HG02852 (cell line): Measurements from ENCODE around the gene CNTNAP2.

Experiments used
- ATAC-seq: cut with Tn5 transposase; IDR thresholded peaks from one replicate; pipeline ENCODE4 v1.9.1; 2021; ENCODE audit warnings: mild to moderate bottlenecking, moderate library complexity; ENCODE audit not compliant: unreplicated experiment

The CNTNAP2 gene

DNA sequence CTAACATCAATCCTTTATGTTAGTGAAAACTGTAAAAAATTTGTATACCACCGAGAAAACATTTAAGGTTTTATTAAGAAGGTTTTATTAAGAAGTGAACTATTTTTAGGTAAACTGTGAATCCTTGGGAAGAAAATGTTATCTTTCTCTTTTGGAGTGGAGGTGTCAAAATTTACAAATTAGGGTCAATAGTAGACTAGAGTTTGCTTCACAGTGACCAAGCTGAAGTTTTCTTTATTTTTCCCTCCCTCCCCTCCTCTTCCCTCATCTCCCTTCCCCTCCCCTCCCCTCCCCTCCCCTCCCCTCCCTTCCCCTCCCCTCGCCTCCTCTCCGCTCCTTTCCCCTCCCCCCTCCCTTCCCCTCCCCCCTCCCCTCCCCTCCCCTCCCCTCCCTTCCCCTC, 168.8 kb downstream of the CNTNAP2 start:
- ATAC-seq: no peak

- ATAC-seq: no peak
These were observed 174.1 kb downstream of the CNTNAP2 start for GRCh38 chr7:146290746-146291145.

GRCh38 chr7:146291900-146292299, 175.3 kb downstream of the CNTNAP2 start:
- ATAC-seq: no peak

DNA sequence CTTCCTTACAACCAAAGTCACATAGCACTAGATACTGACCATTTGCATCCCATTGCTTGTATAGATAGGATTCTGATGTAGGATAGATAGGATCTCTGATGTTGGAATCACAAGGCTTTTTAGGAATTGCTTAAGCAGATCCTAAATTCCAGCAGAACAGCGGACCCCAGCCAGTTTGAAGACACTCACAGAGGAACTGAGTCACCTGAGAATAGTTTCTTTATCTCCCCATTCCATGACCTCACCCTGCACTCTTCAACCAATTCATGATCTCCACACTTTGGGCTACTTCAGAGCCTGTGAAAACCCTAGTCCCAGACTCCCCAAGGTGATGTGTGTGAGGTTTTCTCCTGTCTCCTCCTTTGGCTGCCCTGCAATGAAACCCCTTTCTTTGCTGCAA, 179.4 kb downstream of the CNTNAP2 start:
- ATAC-seq: no peak

GRCh38 chr7:146314962-146315361, 198.4 kb downstream of the CNTNAP2 start:
- ATAC-seq: no peak

GRCh38 chr7:146319629-146320028, 203.0 kb downstream of the CNTNAP2 start:
- ATAC-seq: no peak

DNA sequence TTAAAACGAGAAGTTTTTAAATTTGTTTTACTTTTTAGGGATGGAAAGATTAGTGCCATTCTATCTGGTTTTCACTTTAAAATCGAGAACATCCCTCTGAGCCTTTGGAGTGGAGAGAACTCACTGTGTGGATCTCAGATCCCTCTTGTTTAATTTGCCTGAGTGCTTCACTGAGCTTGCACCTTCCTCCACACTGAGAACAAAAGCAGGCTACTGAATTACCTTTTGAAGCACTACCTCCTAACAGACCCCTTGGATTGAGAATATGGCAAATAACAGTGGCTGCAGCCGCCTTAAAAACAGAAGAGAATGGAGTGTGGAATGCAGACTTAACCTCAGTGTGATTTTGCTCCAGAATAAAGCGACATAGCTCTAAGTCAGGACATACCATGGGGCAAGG, 204.7 kb downstream of the CNTNAP2 start:
- no peak for ATAC-seq

DNA sequence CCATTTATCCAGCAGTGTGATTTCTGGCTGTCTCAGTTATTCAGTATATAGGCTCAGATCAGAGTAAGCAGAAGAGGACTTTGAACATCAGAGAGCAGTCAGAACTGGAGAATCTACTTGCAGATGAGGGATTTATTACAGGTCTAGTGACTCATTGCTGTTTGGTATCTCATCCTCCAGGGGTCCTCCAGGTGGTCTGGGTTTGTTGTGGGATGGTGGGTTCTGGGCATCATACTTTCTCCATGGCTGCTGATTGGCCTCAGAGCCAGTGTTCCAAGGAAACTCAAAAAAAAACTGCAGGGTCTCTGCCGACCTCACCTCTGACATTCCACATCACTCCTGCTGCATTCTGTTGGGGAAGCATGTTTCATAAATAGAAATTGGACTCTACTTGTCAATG, 214.8 kb downstream of the CNTNAP2 start:
- no peak for ATAC-seq

GRCh38 chr7:146345251-146345650, 228.7 kb downstream of the CNTNAP2 start:
- no peak for ATAC-seq

DNA sequence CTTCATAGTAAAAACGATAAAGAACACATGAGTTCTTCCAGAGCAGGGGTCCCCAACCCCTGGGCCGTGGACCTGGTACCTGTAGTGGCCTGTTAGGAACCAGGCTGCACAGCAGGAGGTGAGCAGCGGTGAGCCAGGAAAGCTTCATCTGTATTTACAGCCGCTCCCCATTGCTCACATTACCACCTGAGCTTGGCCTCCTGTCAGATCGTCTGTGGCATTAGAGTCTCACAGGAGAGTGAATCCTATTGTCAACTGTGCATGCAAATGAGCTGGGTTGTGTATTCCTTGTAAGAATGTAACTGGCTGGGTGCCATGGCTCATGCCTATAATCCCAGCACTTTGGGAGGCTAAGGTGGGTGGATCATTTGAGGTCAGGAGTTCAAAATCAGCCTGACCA, 229.5 kb downstream of the CNTNAP2 start:
- ATAC-seq: no peak

DNA sequence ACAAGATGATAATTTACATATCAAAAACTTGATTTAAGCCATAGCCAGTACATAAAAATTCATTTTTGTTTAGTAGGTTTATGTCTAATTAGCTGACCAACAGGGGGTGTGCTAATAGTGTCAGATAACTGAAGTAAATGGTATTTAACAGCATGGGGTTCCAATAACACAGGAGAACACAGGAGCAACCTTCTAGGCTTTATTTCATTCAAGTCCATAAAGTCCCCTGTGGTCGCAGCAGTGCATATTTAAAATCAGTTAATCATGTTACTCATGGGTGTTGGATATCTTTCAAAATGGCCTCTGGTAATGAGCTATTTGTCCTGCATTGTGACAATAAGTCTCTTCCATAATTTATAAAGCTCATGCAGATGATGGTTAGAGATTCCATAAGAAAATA, 238.6 kb downstream of the CNTNAP2 start:
- ATAC-seq: no peak

DNA sequence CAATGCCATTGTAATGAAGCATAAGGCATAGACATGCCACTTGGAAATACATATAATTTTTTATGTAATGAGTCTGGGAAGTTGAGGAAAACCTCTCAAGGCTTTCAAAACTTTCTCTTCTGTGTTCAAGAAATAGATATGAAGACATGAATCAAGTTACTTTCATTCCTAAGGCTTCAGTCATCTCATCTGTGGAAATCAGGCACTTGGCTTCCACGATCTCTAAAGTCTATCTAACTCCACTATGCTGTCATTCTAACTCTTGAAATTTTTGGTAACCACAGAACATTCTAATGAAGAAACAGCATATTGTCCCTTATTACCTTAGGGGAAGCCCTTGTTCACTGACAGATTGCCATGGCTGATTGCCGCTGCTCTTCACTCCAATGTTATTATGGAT, 242.6 kb downstream of the CNTNAP2 start:
- no peak for ATAC-seq

DNA sequence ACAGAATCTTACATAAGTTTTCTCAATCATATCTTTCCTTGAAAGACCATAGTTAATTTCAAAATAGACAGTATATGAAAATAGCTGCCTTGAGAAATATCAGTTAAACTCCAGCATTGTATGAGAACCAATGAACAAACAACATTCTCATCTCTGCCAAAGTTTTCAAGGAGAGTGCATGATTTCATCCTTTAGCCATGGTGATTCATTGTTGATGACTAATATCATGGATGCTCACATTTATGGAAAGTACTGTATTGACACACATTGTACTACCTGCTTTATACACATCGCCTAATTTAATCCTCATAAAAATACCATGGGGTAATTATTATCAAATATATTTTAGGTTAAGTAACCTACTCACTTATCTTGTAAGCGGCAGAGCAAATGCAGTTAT, 250.3 kb downstream of the CNTNAP2 start:
- no peak for ATAC-seq

DNA sequence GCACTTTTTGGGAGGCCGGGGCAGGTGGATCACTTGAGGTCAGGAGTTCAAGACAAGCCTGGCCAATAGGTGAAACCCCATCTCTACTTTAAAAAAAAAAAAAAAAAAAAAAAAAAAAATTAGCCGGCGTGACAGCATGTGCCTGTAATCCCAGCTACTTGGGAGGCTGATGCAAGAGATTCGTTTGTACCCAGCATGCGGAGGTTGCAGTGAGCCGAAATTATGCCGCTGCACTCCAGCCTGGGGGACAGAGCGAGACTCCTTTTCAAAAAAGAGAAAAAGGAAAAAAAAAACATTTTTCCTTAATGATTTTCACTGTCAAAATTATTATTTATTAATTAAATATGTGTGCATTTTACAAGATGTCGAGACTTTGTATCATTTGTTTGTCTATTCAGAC, 253.6 kb downstream of the CNTNAP2 start:
- ATAC-seq: no peak

DNA sequence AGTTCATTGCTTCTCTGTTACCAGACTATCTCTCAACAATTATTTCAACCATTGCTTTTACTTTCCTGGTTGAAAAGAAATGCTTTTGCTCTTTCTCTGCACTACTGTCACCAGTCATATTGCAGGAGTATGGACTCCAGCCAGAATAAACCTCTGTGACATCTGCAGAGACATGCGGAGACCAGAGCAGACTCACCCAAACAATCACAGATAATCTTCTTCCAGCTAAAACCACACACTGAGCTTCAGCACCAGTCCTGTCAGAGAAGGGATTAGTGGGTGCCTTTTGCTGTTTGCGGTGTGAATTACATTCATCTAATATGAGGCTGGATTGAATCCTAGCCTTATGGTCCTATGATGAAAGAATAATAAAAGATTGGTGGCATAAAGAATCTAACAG, 258.6 kb downstream of the CNTNAP2 start:
- ATAC-seq: no peak

GRCh38 chr7:146378196-146378595, 261.6 kb downstream of the CNTNAP2 start:
- ATAC-seq: no peak

GRCh38 chr7:146387140-146387539, 270.5 kb downstream of the CNTNAP2 start:
- no peak for ATAC-seq

- no peak for ATAC-seq
These were observed 272.3 kb downstream of the CNTNAP2 start for GRCh38 chr7:146388928-146389327.

DNA sequence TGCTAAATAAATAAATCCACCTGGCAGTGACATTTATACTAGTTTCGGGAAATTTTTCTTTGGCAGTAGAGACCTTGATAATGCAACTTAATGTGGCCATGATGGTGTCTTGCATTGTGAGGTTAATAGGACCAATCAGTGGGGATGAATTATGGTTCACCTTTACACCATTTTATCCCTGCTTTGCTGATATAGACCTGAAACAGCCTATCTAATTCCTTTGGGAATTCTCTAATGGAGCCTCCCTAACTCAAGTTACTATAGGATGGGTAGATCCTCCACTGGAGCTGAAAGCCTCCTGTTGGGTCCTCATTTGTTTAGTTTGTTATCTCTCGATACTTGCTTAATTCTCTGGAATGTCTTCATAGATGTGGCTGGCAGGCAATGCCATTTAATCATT, 276.7 kb downstream of the CNTNAP2 start:
- no peak for ATAC-seq

GRCh38 chr7:146397141-146397540, 280.5 kb downstream of the CNTNAP2 start:
- ATAC-seq: no peak

- no peak for ATAC-seq
These were observed 285.3 kb downstream of the CNTNAP2 start for GRCh38 chr7:146401939-146402338.

DNA sequence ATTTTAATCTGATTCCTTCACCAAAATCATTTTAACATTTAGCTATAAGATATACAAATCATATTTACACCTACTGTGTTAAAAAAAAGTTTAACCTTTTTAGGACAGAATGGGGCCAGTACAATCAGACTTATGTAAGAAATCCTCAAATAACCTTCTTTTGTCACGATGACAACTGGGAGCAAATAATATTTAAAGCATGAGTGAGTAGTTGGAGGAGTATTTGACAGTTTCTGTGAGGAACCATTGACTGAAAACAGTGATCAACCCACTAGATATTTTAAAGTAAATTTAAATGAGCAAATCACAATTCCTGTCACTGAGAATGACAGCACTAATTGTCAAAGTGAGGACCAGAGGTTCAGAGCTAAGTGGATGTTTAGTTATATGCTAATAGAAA, 289.1 kb downstream of the CNTNAP2 start:
- no peak for ATAC-seq

DNA sequence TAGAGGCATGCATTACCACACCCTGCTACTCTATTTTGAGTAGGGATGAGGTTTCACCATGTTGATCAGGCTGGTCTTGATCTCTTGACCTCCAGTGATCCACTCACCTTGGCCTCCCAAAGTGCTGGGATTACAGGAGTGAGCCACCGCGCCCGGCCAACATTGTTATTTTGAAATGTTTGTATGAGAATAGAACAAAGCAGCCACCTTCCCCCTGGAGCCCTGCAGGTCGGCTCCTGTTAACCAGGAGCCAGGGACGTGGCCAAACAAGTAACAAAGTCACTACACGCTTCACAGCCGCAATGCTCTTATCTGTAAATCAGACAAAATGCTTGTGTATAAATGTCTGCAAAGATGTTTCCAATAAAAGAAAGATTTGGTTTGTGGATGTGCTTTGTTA, 295.4 kb downstream of the CNTNAP2 start:
- ATAC-seq: no peak

- no peak for ATAC-seq
These were observed 296.2 kb downstream of the CNTNAP2 start for GRCh38 chr7:146412781-146413180.
